GM18861 (cell line): ENCODE data around the gene PPP1R16B.
"Not testable (repeated sequence)": the region's sequence is repeated elsewhere in the genome, so short reads cannot be mapped to it uniquely, and the experiment has no call there.

ENCODE experiments used
- ATAC-seq: cut with Tn5 transposase; IDR thresholded peaks from one replicate; pipeline ENCODE4 v1.9.1; 2021; ENCODE audit not compliant: unreplicated experiment

PPP1R16B gene

GRCh38 chr20:38791291-38791690 is 14.2 kb upstream of the PPP1R16B start:
- ATAC-seq, result no peak

DNA sequence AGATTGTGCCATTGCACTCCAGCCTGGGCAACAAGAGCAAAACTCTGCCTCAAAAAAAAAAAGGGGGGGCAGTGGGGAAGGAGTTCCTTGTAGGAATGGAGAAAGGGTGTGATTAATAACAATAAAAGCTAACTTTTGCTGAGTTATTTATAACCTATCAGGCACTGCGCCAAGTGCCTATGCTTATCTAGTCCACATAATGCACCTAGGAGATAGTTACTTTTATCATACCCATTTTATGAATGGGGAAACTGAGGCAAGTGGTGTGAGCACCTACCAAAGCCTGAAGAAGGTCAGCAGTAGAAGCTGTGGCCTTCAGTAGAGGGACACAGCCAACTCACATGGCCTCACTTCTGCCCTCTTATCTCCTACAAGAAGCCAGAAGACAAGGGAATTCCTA is 13.6 kb upstream of the PPP1R16B start:
- ATAC-seq, result no peak

- ATAC-seq, result not testable (repeated sequence)
Observed at GRCh38 chr20:38794057-38794456, 11.4 kb upstream of the PPP1R16B start.

GRCh38 chr20:38798266-38798665 is 7.2 kb upstream of the PPP1R16B start:
- ATAC-seq, result no peak

GRCh38 chr20:38799203-38799602 is 6.3 kb upstream of the PPP1R16B start:
- ATAC-seq, result no peak

DNA sequence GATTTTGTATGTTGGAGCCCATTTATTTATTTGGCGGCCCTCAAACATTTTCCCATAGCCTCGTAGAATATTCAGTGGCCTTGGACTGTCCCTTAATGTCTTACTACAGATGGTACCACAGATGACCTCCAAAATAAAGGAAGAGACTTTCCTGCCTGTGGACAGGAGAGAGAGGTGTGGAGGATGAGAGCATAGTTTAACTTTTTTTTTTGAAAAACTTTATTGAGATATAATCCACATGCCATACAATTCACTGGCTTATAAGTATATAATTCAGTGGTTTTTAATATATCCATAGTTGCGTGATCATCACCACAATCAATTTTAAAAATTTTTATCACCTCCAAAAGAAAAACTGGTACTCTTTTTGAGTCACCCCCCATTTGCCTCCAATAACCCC is 4.6 kb upstream of the PPP1R16B start:
- no peak for ATAC-seq

GRCh38 chr20:38804221-38804620 is 1.3 kb upstream of the PPP1R16B start:
- no peak for ATAC-seq

DNA sequence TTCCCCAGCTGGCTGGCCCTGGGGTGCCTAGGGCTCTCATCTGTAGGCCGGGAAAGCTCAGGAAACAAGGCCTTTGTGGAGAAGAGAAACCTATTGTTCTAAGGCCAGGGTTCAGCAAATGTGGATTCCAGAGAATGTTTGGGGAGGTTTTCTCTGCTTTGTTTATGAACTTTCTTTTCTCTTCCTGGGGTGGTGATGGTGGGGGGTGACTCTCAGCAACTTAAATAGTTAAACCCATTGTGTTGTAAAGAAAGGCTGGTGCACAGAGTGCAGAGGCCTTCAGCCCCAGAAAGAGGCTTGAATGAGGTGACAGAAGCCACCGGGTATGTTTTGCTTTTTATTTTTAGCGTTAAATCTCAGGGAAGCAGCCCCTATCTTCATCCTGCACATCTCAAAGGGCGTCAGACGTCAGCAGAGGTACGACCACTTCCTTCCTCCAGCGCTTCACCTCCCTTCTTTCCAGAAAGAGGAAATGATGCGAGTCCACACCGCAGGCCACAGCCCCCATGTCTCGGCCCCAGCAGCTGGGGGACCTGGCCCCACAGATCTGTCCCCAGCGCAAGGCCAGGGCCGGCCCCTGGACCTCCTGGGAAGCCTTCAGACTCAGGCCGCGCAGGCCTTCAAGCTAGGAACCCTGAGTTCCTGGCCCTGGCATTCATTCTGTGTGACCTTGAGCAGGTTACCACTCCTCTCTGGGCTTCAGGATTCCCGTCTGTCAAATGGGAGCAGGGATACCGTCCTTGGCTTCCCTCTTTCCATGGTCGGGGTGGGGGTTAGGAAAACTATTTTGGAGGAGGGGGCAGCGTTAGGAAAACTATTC is 605 bp upstream of the PPP1R16B start:
- peak; percentile 35 for ATAC-seq

DNA sequence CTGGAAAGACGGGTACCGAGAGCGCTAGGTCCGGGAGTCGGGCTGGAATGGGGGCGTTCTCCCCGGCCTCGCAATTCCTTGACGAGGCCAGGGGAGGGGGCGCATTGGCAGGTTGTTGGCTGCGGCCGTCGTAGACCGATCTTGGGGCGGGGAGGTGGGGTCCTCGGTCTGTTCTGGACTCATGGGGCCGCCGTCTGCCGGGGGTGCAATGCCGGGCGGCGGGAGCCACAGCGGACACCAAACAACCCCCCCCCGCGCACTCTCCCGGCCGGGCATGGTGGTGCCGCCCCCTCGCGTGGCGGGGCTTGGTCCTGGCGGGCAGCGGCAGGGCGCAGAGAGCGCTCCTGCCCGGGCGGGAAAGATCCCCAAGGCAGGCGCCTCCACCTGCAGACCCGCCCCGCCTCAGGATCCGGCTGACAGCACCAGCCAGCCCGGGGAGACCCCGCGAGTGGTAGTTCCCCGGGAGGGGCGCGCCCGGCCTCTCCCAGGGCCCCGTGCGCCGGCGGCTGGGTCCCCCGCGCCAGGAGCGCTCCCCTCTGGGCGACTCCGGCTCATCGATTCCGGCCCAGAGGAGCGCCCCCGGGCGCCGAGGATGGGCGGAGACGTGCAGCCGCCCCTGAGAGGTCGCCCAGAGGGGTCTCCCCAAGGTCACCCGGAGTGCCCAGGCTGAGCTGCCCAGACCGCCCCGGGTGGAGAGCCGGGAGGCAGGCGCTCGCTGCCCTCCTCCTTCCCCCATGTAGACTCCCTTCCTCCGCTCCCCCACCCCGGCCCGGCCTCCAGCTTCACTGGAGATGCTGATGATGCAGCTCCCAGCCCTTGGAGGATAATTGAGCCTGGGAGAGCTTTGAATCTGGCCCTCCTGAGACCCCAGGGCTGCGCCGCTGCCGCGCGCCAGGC is 709 bp downstream of the PPP1R16B start:
- ATAC-seq, result no peak

GRCh38 chr20:38806855-38807655 is 1.6 kb downstream of the PPP1R16B start:
- ATAC-seq, result no peak

DNA sequence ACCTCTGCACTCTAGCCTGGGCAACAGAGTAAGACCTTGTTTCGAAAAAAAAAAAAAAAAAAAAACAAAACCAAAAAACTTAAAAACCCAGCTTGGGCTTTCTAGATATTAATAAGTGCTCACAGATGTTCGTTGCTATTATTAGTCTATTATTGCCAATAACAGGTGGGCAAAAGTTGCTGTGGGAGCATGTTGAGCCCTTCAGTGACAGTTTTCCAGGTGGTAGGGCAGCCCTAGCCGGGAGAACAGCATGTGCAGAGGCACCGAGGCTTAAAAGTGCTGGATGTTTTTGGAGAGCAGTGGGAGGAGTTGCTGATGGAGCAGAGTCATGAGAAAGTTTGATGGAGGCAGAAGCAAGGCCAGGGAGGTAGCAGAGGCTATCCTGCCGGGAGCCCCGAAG is 4.4 kb downstream of the PPP1R16B start:
- ATAC-seq, result no peak

DNA sequence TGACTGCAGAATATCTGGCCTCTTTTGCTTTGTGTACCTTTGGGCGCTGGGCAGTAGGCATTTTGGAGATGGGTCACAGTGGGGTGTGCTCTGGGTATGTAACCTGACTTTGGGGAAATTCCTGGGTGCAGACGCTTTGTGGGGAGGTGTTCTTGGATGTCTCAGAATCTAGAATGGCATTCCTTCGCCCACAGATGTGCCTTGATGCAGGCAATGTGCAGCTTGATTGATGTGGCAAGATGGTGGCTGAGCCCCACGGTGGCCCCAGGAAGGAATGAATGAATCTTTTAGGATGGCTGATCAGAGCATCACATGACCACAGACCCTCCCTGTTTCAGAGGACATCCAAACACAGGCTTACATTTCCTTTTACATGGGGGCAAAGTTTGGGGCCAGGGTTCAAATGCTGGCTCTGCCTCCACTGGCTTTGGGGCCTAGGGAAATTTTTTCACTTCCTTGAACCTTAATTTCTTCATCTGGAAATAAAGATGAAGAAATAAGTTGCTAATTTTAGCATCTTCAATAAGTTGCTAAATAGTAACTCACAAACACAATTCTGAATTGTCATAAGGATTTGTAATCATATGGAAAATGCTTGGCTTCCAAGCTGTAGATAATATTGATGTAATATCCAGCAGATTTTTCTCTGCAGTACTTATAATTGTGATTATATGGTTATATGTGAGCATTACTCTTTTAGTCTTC is 5.6 kb downstream of the PPP1R16B start:
- ATAC-seq, result no peak

DNA sequence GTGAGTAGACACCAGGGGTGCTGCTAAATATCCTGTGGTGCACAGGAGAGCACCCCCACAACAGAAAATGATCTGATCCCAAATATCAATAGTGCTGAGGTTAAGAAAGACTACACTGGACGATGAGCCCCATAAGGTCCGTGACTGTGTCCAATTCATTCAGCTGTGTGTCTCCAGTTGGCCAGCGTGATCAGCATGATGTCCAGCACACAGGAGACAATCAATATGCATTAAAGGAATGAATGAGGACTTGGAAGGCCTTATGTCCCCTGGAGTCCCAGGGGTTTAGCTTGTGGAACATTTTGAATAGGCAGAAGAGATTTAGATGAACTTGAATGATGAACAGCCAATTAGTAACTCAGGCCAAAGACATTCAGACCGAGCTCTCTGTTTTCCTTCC is 6.3 kb downstream of the PPP1R16B start:
- no peak for ATAC-seq

GRCh38 chr20:38812182-38812581 is 6.7 kb downstream of the PPP1R16B start:
- no peak for ATAC-seq

- ATAC-seq, result no peak
Observed at GRCh38 chr20:38812709-38813573, 7.4 kb downstream of the PPP1R16B start.

DNA sequence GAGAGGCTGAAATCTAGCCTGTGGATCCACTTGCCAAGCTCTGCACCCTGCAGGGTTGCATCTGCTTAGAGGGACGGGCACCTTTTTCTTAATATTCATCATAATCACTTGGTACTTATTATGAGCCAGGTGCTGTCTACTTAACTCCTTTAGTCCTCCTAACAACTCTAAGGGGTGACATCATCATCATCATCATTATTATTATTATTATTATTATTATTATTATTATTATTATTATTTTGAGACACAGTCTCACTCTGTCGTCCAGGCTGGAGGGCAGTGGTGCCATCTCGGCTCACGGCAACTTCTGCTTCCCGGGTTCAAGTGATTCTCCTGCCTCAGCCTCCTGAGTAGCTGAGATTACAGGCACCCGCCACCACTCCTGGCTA is 8.1 kb downstream of the PPP1R16B start:
- not testable (repeated sequence) for ATAC-seq

DNA sequence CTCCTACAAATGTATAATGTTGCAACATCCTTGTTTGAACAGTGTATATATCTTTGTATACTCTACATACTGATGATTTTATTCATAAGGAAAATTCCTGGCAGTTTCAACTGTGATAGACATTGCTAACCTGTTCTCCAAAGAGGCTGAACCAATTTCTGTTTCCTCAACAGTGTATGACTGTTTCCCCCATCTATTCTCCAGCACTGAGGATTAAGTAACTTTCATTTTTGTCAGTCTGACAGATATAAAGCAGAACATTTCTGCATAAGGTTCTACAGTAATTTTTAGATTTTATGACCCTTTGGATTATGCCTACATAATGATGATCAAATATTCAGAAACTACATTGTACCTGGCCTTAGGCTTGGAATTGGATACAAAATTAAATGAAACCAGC is 9.9 kb downstream of the PPP1R16B start:
- no peak for ATAC-seq

- ATAC-seq, result no peak
Observed at GRCh38 chr20:38818113-38819065, 12.9 kb downstream of the PPP1R16B start.

DNA sequence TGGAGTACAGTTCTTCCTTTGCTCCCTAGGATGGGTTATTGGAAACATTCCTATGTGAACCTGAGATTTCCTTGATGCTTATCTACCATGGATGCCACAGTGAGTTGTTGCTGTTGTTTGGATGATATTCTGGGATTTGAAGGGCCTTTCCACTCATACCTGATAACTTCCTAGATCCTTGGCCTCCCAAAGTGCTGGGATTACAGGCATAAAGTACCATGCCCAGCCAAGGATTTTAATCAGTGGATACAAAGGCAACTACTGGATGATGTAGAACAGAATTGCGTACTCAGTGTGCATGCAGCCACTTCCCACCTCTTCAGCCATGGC is 20.0 kb downstream of the PPP1R16B start:
- ATAC-seq, result no peak
